Neural crest cell (in vitro differentiated cells): Measurements from ENCODE around the gene NEK7. TPM values are rescaled to one million over a fixed set of nuclear protein-coding genes. Genes with fewer than 3 reads are reported as not detected.
"Not testable (repeated sequence)": the region's sequence is repeated elsewhere in the genome, so short reads cannot be mapped to it uniquely, and the experiment has no call there.

ENCODE experiments used
- DNase-seq: peaks from one replicate; pipeline ENCODE4 v3.0.0; 2021; ENCODE audit warnings: low read depth, mixed read lengths, low spot score
- H3K27ac Mint-ChIP-seq: one replicate; pipeline ENCODE4 v1.8.0; 2021; ENCODE audit warnings: mild to moderate bottlenecking, mixed read lengths; ENCODE audit not compliant: unreplicated experiment
- H3K27me3 Mint-ChIP-seq: 2 replicates; pipeline ENCODE4 v1.8.0; 2021; ENCODE audit warnings: low read depth, mild to moderate bottlenecking, mixed read lengths
- H3K36me3 Mint-ChIP-seq: 2 replicates; pipeline ENCODE4 v1.8.0; 2021; ENCODE audit warnings: low read depth, mild to moderate bottlenecking, mixed read lengths
- H3K4me1 Mint-ChIP-seq: 2 replicates; pipeline ENCODE4 v1.8.0; 2021; ENCODE audit warnings: mixed read lengths
- H3K4me3 Mint-ChIP-seq: one replicate; pipeline ENCODE4 v1.8.0; 2021; ENCODE audit warnings: mild to moderate bottlenecking, mixed read lengths
- H3K9me3 Mint-ChIP-seq: 2 replicates; pipeline ENCODE4 v1.8.0; 2021; ENCODE audit warnings: mixed read lengths
- CTCF ChIP-seq: fragments of 200-600 bp; sonication (generic); conservative IDR thresholded peaks from 2 replicates; pipeline ENCODE4 v1.5.0; 2021; ENCODE audit warnings: antibody characterized with exemption, mild to moderate bottlenecking
- total RNA-seq: library from RNA; stranded (reverse); gene quantifications from 2 replicates; pipeline ENCODE4 v1.2.1, GENCODE V29; 2021

The NEK7 gene
- total RNA-seq, 1 donor from 2014 or later: 12.5 TPM

- Mint-ChIP-seq H3K4me1 (no peaks in the 10 kb centered on the region), H3K4me3 (no peak overlapping the region), H3K27me3 (no peaks in the 10 kb centered on the region), H3K9me3 (no peaks in the 10 kb centered on the region), H3K27ac (no peak overlapping the region), H3K36me3 (no peaks in the 10 kb centered on the region)
- no peak for DNase-seq
- TF ChIP-seq CTCF: no peak
Observed at GRCh38 chr1:198186916-198187580, 30.2 kb downstream of the NEK7 start.

GRCh38 chr1:198187973-198188588 is 31.3 kb downstream of the NEK7 start:
- Mint-ChIP-seq H3K27me3 (no peaks in the 10 kb centered on the region), H3K27ac (no peak overlapping the region), H3K4me3 (no peak overlapping the region), H3K36me3 (no peaks in the 10 kb centered on the region), H3K9me3 (no peaks in the 10 kb centered on the region), H3K4me1 (no peaks in the 10 kb centered on the region)
- DNase-seq: no peak
- TF ChIP-seq CTCF: no peak

GRCh38 chr1:198191117-198191516 is 34.3 kb downstream of the NEK7 start:
- TF ChIP-seq CTCF: no peak
- DNase-seq: no peak
- no peak overlapping the region for H3K4me3 Mint-ChIP-seq
- peaks cover 2% of the 10 kb centered on the region for H3K9me3 Mint-ChIP-seq
- peaks cover 3% of the 10 kb centered on the region for H3K36me3 Mint-ChIP-seq
- no peaks in the 10 kb centered on the region for H3K4me1 Mint-ChIP-seq
- H3K27me3 Mint-ChIP-seq: no peaks in the 10 kb centered on the region
- no peak overlapping the region for H3K27ac Mint-ChIP-seq

- not testable (repeated sequence) for H3K9me3 Mint-ChIP-seq, H3K36me3 Mint-ChIP-seq, H3K4me3 Mint-ChIP-seq, H3K27ac Mint-ChIP-seq, DNase-seq, H3K4me1 Mint-ChIP-seq, H3K27me3 Mint-ChIP-seq
Observed at GRCh38 chr1:198193871-198194270, 37.1 kb downstream of the NEK7 start.

- no peak for DNase-seq
- TF ChIP-seq CTCF: no peak
- H3K4me1 Mint-ChIP-seq: peaks cover 8% of the 10 kb centered on the region
- H3K27ac Mint-ChIP-seq: no peak overlapping the region
- H3K4me3 Mint-ChIP-seq: no peak overlapping the region
- peaks cover 3% of the 10 kb centered on the region for H3K36me3 Mint-ChIP-seq
- H3K27me3 Mint-ChIP-seq: no peaks in the 10 kb centered on the region
- peaks cover 2% of the 10 kb centered on the region for H3K9me3 Mint-ChIP-seq
Observed at GRCh38 chr1:198196630-198197029, 39.8 kb downstream of the NEK7 start.

GRCh38 chr1:198197285-198197684 is 40.5 kb downstream of the NEK7 start:
- no peak for DNase-seq
- H3K27me3 Mint-ChIP-seq: no peaks in the 10 kb centered on the region
- peaks cover 11% of the 10 kb centered on the region for H3K4me1 Mint-ChIP-seq
- H3K4me3 Mint-ChIP-seq: no peak overlapping the region
- no peak overlapping the region for H3K27ac Mint-ChIP-seq
- TF ChIP-seq CTCF: no peak
- H3K36me3 Mint-ChIP-seq: peaks cover 3% of the 10 kb centered on the region
- H3K9me3 Mint-ChIP-seq: peaks cover 2% of the 10 kb centered on the region
